Left lung (tissue), 10 donors: Measurements from ENCODE around the gene ASIC1. TPM values are rescaled to one million over a fixed set of nuclear protein-coding genes. Genes with fewer than 3 reads are reported as not detected.
A peak's percentile ranks its signal among the peaks of the same experiment; 100 is the strongest.

Experiments
- ATAC-seq: fragments of 200-7000 bp; cut with Tn5 transposase; one replicate; pipeline ENCODE4 v1.9.1; 2020; ENCODE audit warnings: moderate library complexity
- DNase-seq, 4 donors: peaks; one replicate each; pipeline ENCODE4 v3.0.0-alpha.2; 2013 to 2020
- H3K27ac ChIP-seq, 2 donors: fragments of 200-600 bp; sonication (generic) in 1 of 2; one replicate each; pipeline versions ENCODE4 v1.5.0 to v1.8.0; 2020 to 2021
- H3K27me3 ChIP-seq, 2 donors: fragments of 200-600 bp; sonication (generic) in 1 of 2; one replicate each; pipeline versions ENCODE4 v1.5.0 to v1.8.0; 2020 to 2021
- H3K36me3 ChIP-seq, 2 donors: fragments of 200-600 bp; sonication (generic) in 1 of 2; one replicate each; pipeline versions ENCODE4 v1.5.0 to v1.8.0; 2020 to 2021
- H3K4me1 ChIP-seq, 2 donors: fragments of 200-600 bp; one replicate each; pipeline ENCODE4 v1.8.0; 2021
- H3K4me3 ChIP-seq, 2 donors: fragments of 200-600 bp; sonication (generic) in 1 of 2; one replicate each; pipeline versions ENCODE4 v1.5.0 to v1.8.0; 2020 to 2021; ENCODE audit warnings: mild to moderate bottlenecking in 1 of 2
- H3K9me3 ChIP-seq, 2 donors: fragments of 200-600 bp; sonication (generic) in 1 of 2; one replicate each; pipeline versions ENCODE4 v1.5.0 to v1.8.0; 2020 to 2021
- CTCF ChIP-seq, 2 donors: fragments of 200-600 bp; sonication (generic) in 1 of 2; IDR thresholded peaks; one replicate each; pipeline versions ENCODE4 v1.5.0 to v1.8.0; 2021; ENCODE audit warnings: antibody characterized with exemption in 2 of 2
- intact Hi-C, 2 donors: fragments of 100-400 bp; cut with DNase I; formaldehyde crosslinking; loops; one replicate each; pipeline versions ENCODE4 v1.11.2 to v1.14.2; 2022
- polyA plus RNA-seq, 6 donors: library from polyadenylated mRNA; unstranded; fragments of 120-200 nt; gene quantifications; one replicate each; pipeline ENCODE4 v1.2.1, GENCODE V29; 2013; ENCODE audit not compliant: insufficient read length in 6 of 6
- total RNA-seq, 2 donors: library from RNA; stranded (reverse); fragmentation: NEBNext Ultra II Directional; extraction: Animal tissue kit (Norgen Biotek cat#: 25700); gene quantifications; one replicate each; pipeline ENCODE4 v1.2.1, GENCODE V29; 2021
- donor health status: DM: no; HTN: yes; CAD: no.
- donor health status: DM: no; HTN: no; CAD: no.

ASIC1 gene
- total and polyA plus RNA-seq, 8 donors, result 2.1 to 15.4 (median 8.7) TPM

GRCh38 chr12:50129290-50129689 is 71.9 kb downstream of the ASIC1 start:
- DNase-seq (no peak), ATAC-seq (no peak)
- intact Hi-C loops, result no loop called here
- H3K4me1 ChIP-seq, result peaks cover 0 to 12% of the 10 kb centered on the region in 2 donors
- TF ChIP-seq CTCF (IDR thresholded peaks at IDR 0.05), result no peak
- H3K36me3 ChIP-seq, result peaks cover 0 to 82% of the 10 kb centered on the region in 2 donors
- no peaks in the 10 kb centered on the region for H3K9me3 ChIP-seq
- H3K27ac ChIP-seq, result no peak overlapping the region
- no peaks in the 10 kb centered on the region for H3K27me3 ChIP-seq
- no peak overlapping the region for H3K4me3 ChIP-seq

- intact Hi-C loops, result no loop called here
- no peaks in the 10 kb centered on the region for H3K27me3 ChIP-seq
- TF ChIP-seq CTCF (IDR thresholded peaks at IDR 0.05), result peak; percentile 27 to 33
- H3K4me1 ChIP-seq, result peaks cover 0 to 7% of the 10 kb centered on the region in 2 donors
- no peak overlapping the region for H3K27ac ChIP-seq
- H3K36me3 ChIP-seq, result peaks cover 0 to 95% of the 10 kb centered on the region in 2 donors
- DNase-seq, result peak in 2 of 4 donors; percentile 19 to 42
- H3K4me3 ChIP-seq, result no peak overlapping the region
- ATAC-seq, result peak; percentile 57
- no peaks in the 10 kb centered on the region for H3K9me3 ChIP-seq
Measured at GRCh38 chr12:50132505-50133135, 75.2 kb downstream of the ASIC1 start.

Other genes with a start within 250 kb of the ASIC1 start
- 10 to 100 TPM; 28.2 to 29.9 TPM for gene NCKAP5L, start 229.2 kb upstream of the ASIC1 start, total RNA-seq
- 10 to 100 TPM; 16.4 to 24.9 (median 19.7) TPM for gene NCKAP5L, start 229.2 kb upstream of the ASIC1 start, polyA plus RNA-seq
- 1 to 10 TPM; 4.3 to 5.6 TPM for gene BCDIN3D, start 214.5 kb upstream of the ASIC1 start, total RNA-seq
- gene BCDIN3D, start 214.5 kb upstream of the ASIC1 start, polyA plus RNA-seq, result 1 to 10 TPM; 5.6 to 7.3 (median 5.9) TPM
- gene FAIM2, start 153.7 kb upstream of the ASIC1 start, total RNA-seq, result 1 to 10 TPM; 1.7 to 1.8 TPM
- gene FAIM2, start 153.7 kb upstream of the ASIC1 start, polyA plus RNA-seq, result under 1 TPM; 0.27 to 0.78 (median 0.64) TPM
- under 1 TPM in 1 of 2 donors, not detected in 1; 0.42 TPM for gene AQP2, start 106.9 kb upstream of the ASIC1 start, total RNA-seq
- gene AQP2, start 106.9 kb upstream of the ASIC1 start, polyA plus RNA-seq, result 1 to 10 TPM in 2 of 6 donors, under 1 TPM in 4; 0.13 to 2.0 (median 0.40) TPM
- gene AQP5, start 95.7 kb upstream of the ASIC1 start, total RNA-seq, result 1 to 10 TPM; 7.2 to 7.7 TPM
- 10 to 100 TPM in 1 of 6 donors, 1 to 10 TPM in 5; 3.8 to 10.0 (median 7.0) TPM for gene AQP5, start 95.7 kb upstream of the ASIC1 start, polyA plus RNA-seq
- under 1 TPM in 1 of 2 donors, not detected in 1; 0.09 TPM for gene AQP6, start 84.6 kb upstream of the ASIC1 start, total RNA-seq
- under 1 TPM; 0.21 to 0.56 (median 0.37) TPM for gene AQP6, start 84.6 kb upstream of the ASIC1 start, polyA plus RNA-seq
- 10 to 100 TPM; 20.7 to 35.9 TPM for gene RACGAP1, start 32.1 kb upstream of the ASIC1 start, total RNA-seq
- 10 to 100 TPM; 38.4 to 79.4 (median 49.6) TPM for gene RACGAP1, start 32.1 kb upstream of the ASIC1 start, polyA plus RNA-seq
- 10 to 100 TPM; 33.1 to 42.0 TPM for gene SMARCD1, start 27.7 kb downstream of the ASIC1 start, total RNA-seq
- gene SMARCD1, start 27.7 kb downstream of the ASIC1 start, polyA plus RNA-seq, result 100 to 1,000 TPM; 133 to 155 (median 141) TPM
- gene GPD1, start 46.4 kb downstream of the ASIC1 start, total RNA-seq, result 1 to 10 TPM; 6.8 to 8.5 TPM
- gene GPD1, start 46.4 kb downstream of the ASIC1 start, polyA plus RNA-seq, result 1 to 10 TPM in 1 of 6 donors, under 1 TPM in 5; 0.54 to 1.0 (median 0.65) TPM
- 10 to 100 TPM; 46.8 to 77.6 TPM for gene COX14, start 54.6 kb downstream of the ASIC1 start, total RNA-seq
- 10 to 100 TPM; 30.5 to 41.6 (median 35.2) TPM for gene COX14, start 54.6 kb downstream of the ASIC1 start, polyA plus RNA-seq
- 10 to 100 TPM; 38.1 to 40.1 TPM for gene CERS5, start 109.8 kb downstream of the ASIC1 start, total RNA-seq
- 10 to 100 TPM; 54.9 to 76.4 (median 69.8) TPM for gene CERS5, start 109.8 kb downstream of the ASIC1 start, polyA plus RNA-seq
- gene LIMA1, start 225.9 kb downstream of the ASIC1 start, total RNA-seq, result 10 to 100 TPM; 82.3 to 84.1 TPM
- 10 to 100 TPM; 71.9 to 91.0 (median 80.8) TPM for gene LIMA1, start 225.9 kb downstream of the ASIC1 start, polyA plus RNA-seq